Embryonic facial prominence (tissue), 1 donor: ENCODE results near the gene SERPINA3.

ENCODE experiments used
- DNase-seq: peaks from one replicate; pipeline ENCODE4 v3.0.0-alpha.2; 2016; ENCODE audit errors: extremely low spot score

Gene SERPINA3

GRCh38 chr14:94612580-94613554 is 676 bp downstream of the SERPINA3 start:
- no peak for DNase-seq

- DNase-seq, result no peak
Measured at GRCh38 chr14:94613720-94614644, 1.8 kb downstream of the SERPINA3 start.

- DNase-seq, result no peak
Measured at GRCh38 chr14:94614802-94615201, 2.6 kb downstream of the SERPINA3 start.

- DNase-seq, result no peak
Measured at GRCh38 chr14:94615254-94615653, 3.1 kb downstream of the SERPINA3 start.

- no peak for DNase-seq
Measured at GRCh38 chr14:94615823-94616570, 3.8 kb downstream of the SERPINA3 start.

- DNase-seq, result no peak
Measured at GRCh38 chr14:94617366-94617941, 5.3 kb downstream of the SERPINA3 start.

- DNase-seq, result no peak
Measured at GRCh38 chr14:94617988-94618822, 6.0 kb downstream of the SERPINA3 start.

GRCh38 chr14:94619297-94619696 is 7.1 kb downstream of the SERPINA3 start:
- DNase-seq, result no peak

GRCh38 chr14:94620597-94620996 is 8.4 kb downstream of the SERPINA3 start:
- DNase-seq, result no peak

- DNase-seq, result no peak
Measured at GRCh38 chr14:94621358-94622134, 9.4 kb downstream of the SERPINA3 start.

- no peak for DNase-seq
Measured at GRCh38 chr14:94622653-94623421, 10.6 kb downstream of the SERPINA3 start.

GRCh38 chr14:94623422-94623809 is 11.2 kb downstream of the SERPINA3 start:
- no peak for DNase-seq

- no peak for DNase-seq
Measured at GRCh38 chr14:94623856-94624499, 11.8 kb downstream of the SERPINA3 start.

GRCh38 chr14:94624537-94625352 is 12.6 kb downstream of the SERPINA3 start:
- no peak for DNase-seq

GRCh38 chr14:94625353-94625635 is 13.1 kb downstream of the SERPINA3 start:
- no peak for DNase-seq

- DNase-seq, result no peak
Measured at GRCh38 chr14:94628578-94628977, 16.4 kb downstream of the SERPINA3 start.

- no peak for DNase-seq
Measured at GRCh38 chr14:94630396-94630795, 18.2 kb downstream of the SERPINA3 start.

GRCh38 chr14:94631050-94631449 is 18.9 kb downstream of the SERPINA3 start:
- DNase-seq, result no peak
